Measurements from ENCODE around the gene SLC9A9. TPM values are rescaled to one million over a fixed set of nuclear protein-coding genes. Genes with fewer than 3 reads are reported as not detected.

Gene SLC9A9
- total RNA-seq, 1 donor from 2014 or later = 3.5 TPM

GRCh38 chr3:143321058-143321769, 527.1 kb downstream of the SLC9A9 start:
- Mint-ChIP-seq H3K9me3 (ENCODE audit: unreplicated experiment) (no peaks in the 10 kb centered on the region), H3K4me1 (ENCODE audit: unreplicated experiment) (no peaks in the 10 kb centered on the region), H3K36me3 (ENCODE audit: unreplicated experiment) (no peaks in the 10 kb centered on the region), H3K27ac (ENCODE audit: unreplicated experiment) (no peak overlapping the region), H3K4me3 (ENCODE audit: unreplicated experiment) (no peak overlapping the region), H3K27me3 (ENCODE audit: unreplicated experiment) (no peaks in the 10 kb centered on the region)
- no peak for DNase-seq (ENCODE audit: extremely low spot score, unreplicated experiment)
- TF ChIP-seq CTCF (IDR thresholded peaks at IDR 0.05) = no peak

GRCh38 chr3:143315766-143316165, 532.5 kb downstream of the SLC9A9 start:
- Mint-ChIP-seq H3K27ac (ENCODE audit: unreplicated experiment) (no peak overlapping the region), H3K36me3 (ENCODE audit: unreplicated experiment) (no peaks in the 10 kb centered on the region)

GRCh38 chr3:143314251-143315093, 533.8 kb downstream of the SLC9A9 start:
- peak overlapping the region; percentile 7 for H3K4me3 Mint-ChIP-seq (ENCODE audit: unreplicated experiment)
- DNase-seq (ENCODE audit: extremely low spot score, unreplicated experiment) = no peak
- H3K9me3 Mint-ChIP-seq (ENCODE audit: unreplicated experiment) = no peaks in the 10 kb centered on the region
- no peaks in the 10 kb centered on the region for H3K36me3 Mint-ChIP-seq (ENCODE audit: unreplicated experiment)
- peak overlapping the region; percentile 90 for H3K27ac Mint-ChIP-seq (ENCODE audit: unreplicated experiment)
- peaks cover 58% of the 10 kb centered on the region for H3K4me1 Mint-ChIP-seq (ENCODE audit: unreplicated experiment)
- no peaks in the 10 kb centered on the region for H3K27me3 Mint-ChIP-seq (ENCODE audit: unreplicated experiment)
- TF ChIP-seq CTCF (IDR thresholded peaks at IDR 0.05) = no peak

More at GRCh38 chr3:143315766-143316165, 532.5 kb downstream of the SLC9A9 start:
- Mint-ChIP-seq H3K27me3 (ENCODE audit: unreplicated experiment) (no peaks in the 10 kb centered on the region), H3K9me3 (ENCODE audit: unreplicated experiment) (no peaks in the 10 kb centered on the region), H3K4me3 (ENCODE audit: unreplicated experiment) (no peak overlapping the region), H3K4me1 (ENCODE audit: unreplicated experiment) (peaks cover 45% of the 10 kb centered on the region)
- no peak for TF ChIP-seq CTCF (IDR thresholded peaks at IDR 0.05)
- no peak for DNase-seq (ENCODE audit: extremely low spot score, unreplicated experiment)

GRCh38 chr3:143313893-143314188, 534.4 kb downstream of the SLC9A9 start:
- Mint-ChIP-seq H3K9me3 (ENCODE audit: unreplicated experiment) (no peaks in the 10 kb centered on the region), H3K27ac (ENCODE audit: unreplicated experiment) (peak overlapping the region; percentile 90), H3K4me3 (ENCODE audit: unreplicated experiment) (no peak overlapping the region), H3K36me3 (ENCODE audit: unreplicated experiment) (no peaks in the 10 kb centered on the region), H3K4me1 (ENCODE audit: unreplicated experiment) (peaks cover 64% of the 10 kb centered on the region), H3K27me3 (ENCODE audit: unreplicated experiment) (no peaks in the 10 kb centered on the region)
- TF ChIP-seq CTCF (IDR thresholded peaks at IDR 0.05) = no peak
- DNase-seq (ENCODE audit: extremely low spot score, unreplicated experiment) = no peak

Measured in osteocyte (in vitro differentiated cells).